ENCODE measurements around the gene SBK1.

DNA sequence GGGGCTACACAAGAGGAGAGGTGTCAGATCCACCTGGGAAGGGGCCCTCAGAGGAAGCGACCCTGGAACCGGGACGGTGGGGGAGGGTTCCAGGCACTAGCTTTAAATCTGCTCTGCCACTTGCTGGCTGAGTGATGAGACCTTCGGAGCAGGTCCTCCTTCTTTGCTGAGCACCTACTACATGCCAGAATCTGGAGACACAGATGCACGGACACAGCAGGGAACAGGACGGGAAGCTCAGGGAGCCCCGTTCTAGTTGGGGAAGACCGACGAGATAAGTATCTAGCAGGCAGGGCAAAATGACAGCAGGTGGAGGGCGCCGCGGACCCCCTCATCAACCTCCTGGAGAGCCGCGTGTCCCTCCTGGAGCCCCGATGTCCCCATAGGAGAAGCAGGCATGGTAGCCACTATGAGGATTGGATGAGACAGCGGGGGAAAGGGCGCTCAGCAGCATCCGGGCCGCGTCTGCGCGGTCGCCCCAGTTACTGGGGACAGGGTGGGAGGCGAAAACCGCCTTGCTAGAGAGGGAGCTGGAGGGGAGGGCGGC is 27.2 kb downstream of the SBK1 start:
- TF ChIP-seq FOXM1 (IDR thresholded peaks at IDR 0.05; ENCODE audit: borderline replicate concordance) (no peak), ZNF384 (IDR thresholded peaks at IDR 0.05) (no peak), SP1 (IDR thresholded peaks at IDR 0.05) (no peak), FOXK2 (IDR thresholded peaks at IDR 0.05) (no peak)

Data from HEK293T (cell line).